Measurements from ENCODE around the gene FAM193B.

FAM193B gene

GRCh38 chr5:177523711-177524538 lies 30.4 kb downstream of the FAM193B start:
- TF ChIP-seq SUZ12 (IDR thresholded peaks at IDR 0.05; ENCODE audit: extremely low read depth, insufficient read depth, insufficient read length), result no peak
- TF ChIP-seq ZNF274 (IDR thresholded peaks at IDR 0.05; ENCODE audit: low read depth, low read length), result no peak
- TF ChIP-seq YY1 (IDR thresholded peaks at IDR 0.05; ENCODE audit: insufficient read depth, insufficient read length), result no peak
- Histone ChIP-seq H3K36me3 (ENCODE audit: insufficient read depth, insufficient read length, low read length) (peaks cover 97% of the 10 kb centered on the region), H3K9me3 (ENCODE audit: insufficient read depth, low read length) (no peaks in the 10 kb centered on the region), H3K27me3 (ENCODE audit: insufficient read depth, insufficient read length) (no peaks in the 10 kb centered on the region), H3K4me1 (ENCODE audit: insufficient read depth, insufficient read length) (peaks cover 3% of the 10 kb centered on the region), H3K4me3 (ENCODE audit: insufficient read length, low read depth) (no peak overlapping the region), H3K9ac (ENCODE audit: insufficient read length, low read depth) (no peak overlapping the region)
- no peak for DNase-seq (ENCODE audit: low read depth, low spot score)

- Histone ChIP-seq H3K4me1 (ENCODE audit: insufficient read depth, insufficient read length) (peaks cover 6% of the 10 kb centered on the region), H3K36me3 (ENCODE audit: insufficient read depth, insufficient read length, low read length) (peaks cover 74% of the 10 kb centered on the region), H3K9ac (ENCODE audit: insufficient read length, low read depth) (no peak overlapping the region), H3K9me3 (ENCODE audit: insufficient read depth, low read length) (no peaks in the 10 kb centered on the region), H3K27me3 (ENCODE audit: insufficient read depth, insufficient read length) (no peaks in the 10 kb centered on the region), H3K4me3 (ENCODE audit: insufficient read length, low read depth) (no peak overlapping the region)
- TF ChIP-seq SUZ12 (IDR thresholded peaks at IDR 0.05; ENCODE audit: extremely low read depth, insufficient read depth, insufficient read length) (no peak), YY1 (IDR thresholded peaks at IDR 0.05; ENCODE audit: insufficient read depth, insufficient read length) (no peak), ZNF274 (IDR thresholded peaks at IDR 0.05; ENCODE audit: low read depth, low read length) (no peak)
- DNase-seq (ENCODE audit: low read depth, low spot score), result no peak
These were observed 33.3 kb downstream of the FAM193B start for GRCh38 chr5:177520916-177521513.

GRCh38 chr5:177520271-177520670 lies 34.1 kb downstream of the FAM193B start:
- Histone ChIP-seq H3K9me3 (ENCODE audit: insufficient read depth, low read length) (no peaks in the 10 kb centered on the region), H3K4me3 (ENCODE audit: insufficient read length, low read depth) (no peak overlapping the region), H3K27me3 (ENCODE audit: insufficient read depth, insufficient read length) (no peaks in the 10 kb centered on the region), H3K36me3 (ENCODE audit: insufficient read depth, insufficient read length, low read length) (peaks cover 74% of the 10 kb centered on the region), H3K4me1 (ENCODE audit: insufficient read depth, insufficient read length) (peaks cover 3% of the 10 kb centered on the region), H3K9ac (ENCODE audit: insufficient read length, low read depth) (no peak overlapping the region)
- no peak for DNase-seq (ENCODE audit: low read depth, low spot score)
- no peak for TF ChIP-seq ZNF274 (IDR thresholded peaks at IDR 0.05; ENCODE audit: low read depth, low read length)
- no peak for TF ChIP-seq SUZ12 (IDR thresholded peaks at IDR 0.05; ENCODE audit: extremely low read depth, insufficient read depth, insufficient read length)
- no peak for TF ChIP-seq YY1 (IDR thresholded peaks at IDR 0.05; ENCODE audit: insufficient read depth, insufficient read length)

- no peak overlapping the region for H3K4me3 ChIP-seq (ENCODE audit: insufficient read length, low read depth)
- TF ChIP-seq YY1 (IDR thresholded peaks at IDR 0.05; ENCODE audit: insufficient read depth, insufficient read length) (no peak), SUZ12 (IDR thresholded peaks at IDR 0.05; ENCODE audit: extremely low read depth, insufficient read depth, insufficient read length) (no peak), ZNF274 (IDR thresholded peaks at IDR 0.05; ENCODE audit: low read depth, low read length) (no peak)
- H3K4me1 ChIP-seq (ENCODE audit: insufficient read depth, insufficient read length), result peaks cover 3% of the 10 kb centered on the region
- no peaks in the 10 kb centered on the region for H3K27me3 ChIP-seq (ENCODE audit: insufficient read depth, insufficient read length)
- no peak overlapping the region for H3K9ac ChIP-seq (ENCODE audit: insufficient read length, low read depth)
- DNase-seq (ENCODE audit: low read depth, low spot score), result no peak
- peaks cover 74% of the 10 kb centered on the region for H3K36me3 ChIP-seq (ENCODE audit: insufficient read depth, insufficient read length, low read length)
- H3K9me3 ChIP-seq (ENCODE audit: insufficient read depth, low read length), result no peaks in the 10 kb centered on the region
These were observed 34.7 kb downstream of the FAM193B start for GRCh38 chr5:177519463-177520235.

- Histone ChIP-seq H3K27me3 (ENCODE audit: insufficient read depth, insufficient read length) (no peaks in the 10 kb centered on the region), H3K4me3 (ENCODE audit: insufficient read length, low read depth) (peak within 1 kb of the TSS; percentile 100), H3K9me3 (ENCODE audit: insufficient read depth, low read length) (no peaks in the 10 kb centered on the region), H3K4me1 (ENCODE audit: insufficient read depth, insufficient read length) (peaks cover 3% of the 10 kb centered on the region), H3K36me3 (ENCODE audit: insufficient read depth, insufficient read length, low read length) (peaks cover 76% of the 10 kb centered on the region), H3K9ac (ENCODE audit: insufficient read length, low read depth) (peak within 1 kb of the TSS; percentile 100)
- DNase-seq (ENCODE audit: low read depth, low spot score), result peak; percentile 96
- TF ChIP-seq YY1 (IDR thresholded peaks at IDR 0.05; ENCODE audit: insufficient read depth, insufficient read length), result peak; percentile 39
- no peak for TF ChIP-seq SUZ12 (IDR thresholded peaks at IDR 0.05; ENCODE audit: extremely low read depth, insufficient read depth, insufficient read length)
- TF ChIP-seq ZNF274 (IDR thresholded peaks at IDR 0.05; ENCODE audit: low read depth, low read length), result no peak
These were observed 37.5 kb downstream of the FAM193B start, which contains the start of gene DDX41 for GRCh38 chr5:177516601-177517568. Gene DDX41 (minus strand): TSS chr5:177516961. CDS start chr5:177516945, 16 bp downstream.

GRCh38 chr5:177515580-177515979 lies 38.8 kb downstream of the FAM193B start:
- Histone ChIP-seq H3K4me3 (ENCODE audit: insufficient read length, low read depth) (peak overlapping the region; percentile 100), H3K9ac (ENCODE audit: insufficient read length, low read depth) (peak overlapping the region; percentile 100), H3K9me3 (ENCODE audit: insufficient read depth, low read length) (no peaks in the 10 kb centered on the region), H3K27me3 (ENCODE audit: insufficient read depth, insufficient read length) (no peaks in the 10 kb centered on the region), H3K36me3 (ENCODE audit: insufficient read depth, insufficient read length, low read length) (peaks cover 76% of the 10 kb centered on the region), H3K4me1 (ENCODE audit: insufficient read depth, insufficient read length) (peaks cover 6% of the 10 kb centered on the region)
- no peak for TF ChIP-seq ZNF274 (IDR thresholded peaks at IDR 0.05; ENCODE audit: low read depth, low read length)
- no peak for TF ChIP-seq SUZ12 (IDR thresholded peaks at IDR 0.05; ENCODE audit: extremely low read depth, insufficient read depth, insufficient read length)
- TF ChIP-seq YY1 (IDR thresholded peaks at IDR 0.05; ENCODE audit: insufficient read depth, insufficient read length), result no peak
- DNase-seq (ENCODE audit: low read depth, low spot score), result no peak

All from NT2/D1 (cell line).